ENCODE measurements around the gene GMDS. TPM values are rescaled to one million over a fixed set of nuclear protein-coding genes. Genes with fewer than 3 reads are reported as not detected.

The GMDS gene
- total RNA-seq, 1 donor from 2014 or later: 6.2 TPM

GRCh38 chr6:2208468-2208867, 36.9 kb downstream of the GMDS start:
- DNase-seq (ENCODE audit: low read depth in 2 of 2): no peak

DNA sequence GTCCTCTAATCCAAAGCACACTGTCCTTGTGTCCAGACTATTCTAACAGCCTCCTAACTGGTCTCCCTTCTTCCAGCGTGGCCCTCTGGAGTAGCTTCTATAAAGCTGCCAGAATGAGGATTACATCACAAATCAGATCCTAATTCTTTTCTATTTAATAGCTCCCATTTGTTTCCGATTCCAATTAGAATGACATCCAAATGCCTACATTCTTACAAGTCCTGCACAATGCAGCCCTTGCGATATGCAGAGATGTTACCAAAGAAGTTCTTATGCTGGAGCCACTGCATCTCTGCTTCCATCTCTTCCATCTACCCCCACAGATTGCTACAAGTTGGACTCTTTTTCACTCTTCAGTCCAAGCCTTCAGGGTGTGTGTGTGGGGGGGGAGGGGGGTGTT, 40.0 kb downstream of the GMDS start:
- no peak for DNase-seq (ENCODE audit: low read depth in 2 of 2)

DNA sequence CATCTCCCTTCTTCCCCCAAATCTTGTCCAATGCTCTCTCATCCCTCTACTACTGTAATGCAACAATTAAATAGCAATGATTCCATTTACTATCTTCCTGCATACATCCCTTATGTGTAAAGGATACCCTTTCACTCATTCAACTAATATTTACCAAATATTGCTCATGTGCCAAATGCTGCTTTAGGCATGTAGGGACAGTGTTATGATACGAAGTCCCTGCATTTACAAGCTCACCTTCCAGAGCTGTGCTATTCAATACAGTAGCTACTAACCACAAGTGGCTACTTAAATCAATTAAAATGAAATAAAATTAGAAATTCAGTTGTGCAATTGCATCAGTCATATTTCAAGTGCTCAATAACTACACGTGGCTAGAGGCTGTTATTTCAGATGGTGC, 41.1 kb downstream of the GMDS start:
- no peak for DNase-seq (ENCODE audit: low read depth in 2 of 2)

GRCh38 chr6:2203264-2203663, 42.1 kb downstream of the GMDS start:
- DNase-seq (ENCODE audit: low read depth in 2 of 2): peak; percentile 74 to 95

- DNase-seq (ENCODE audit: low read depth in 2 of 2): peak in 1 of 2 donors; percentile 40
Observed at GRCh38 chr6:2197984-2198383, 47.4 kb downstream of the GMDS start.

- DNase-seq (ENCODE audit: low read depth in 2 of 2): peak in 1 of 2 donors; percentile 41
Observed at GRCh38 chr6:2197177-2197671, 48.2 kb downstream of the GMDS start.

GRCh38 chr6:2196079-2196679, 49.2 kb downstream of the GMDS start:
- DNase-seq (ENCODE audit: low read depth in 2 of 2): peak; percentile 65 to 76

DNA sequence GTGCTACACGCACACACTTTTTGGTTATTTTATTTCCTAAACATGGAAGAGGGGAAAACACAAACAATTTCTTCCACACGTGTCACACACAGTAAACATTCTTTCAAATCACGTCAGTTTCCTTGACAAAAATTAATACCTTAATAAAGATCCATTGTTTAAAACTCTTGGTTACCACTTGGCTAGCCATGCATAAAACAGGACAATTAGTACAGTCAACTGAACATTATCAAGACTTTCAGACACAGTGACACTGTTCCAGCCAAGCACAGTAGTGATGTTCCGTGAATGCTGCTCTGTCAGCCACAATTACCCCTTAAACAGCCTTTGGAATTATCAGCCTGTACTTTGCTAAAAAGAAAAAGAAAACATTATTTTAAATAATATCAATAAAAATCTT, 50.8 kb downstream of the GMDS start:
- DNase-seq (ENCODE audit: low read depth in 2 of 2): no peak

DNA sequence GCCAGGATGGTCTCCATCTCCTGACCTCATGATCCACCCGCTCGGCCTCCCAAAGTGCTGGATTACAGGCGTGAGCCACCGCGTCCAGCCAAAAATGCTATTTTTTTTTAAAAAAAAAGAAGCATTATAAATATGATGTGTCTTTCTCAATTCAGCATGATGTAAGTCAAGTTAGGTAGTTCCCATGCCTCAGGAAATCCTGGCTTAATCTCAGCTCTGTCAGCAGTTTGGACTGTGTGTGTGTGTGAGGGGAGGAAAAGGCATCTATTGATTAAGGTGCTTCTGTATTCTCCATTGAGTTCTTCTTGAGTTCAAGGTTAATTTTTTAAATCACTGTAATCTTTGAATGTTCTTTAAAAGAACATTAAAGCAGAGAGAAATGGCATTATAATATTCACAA, 51.5 kb downstream of the GMDS start:
- peak in 1 of 2 donors; percentile 19 for DNase-seq (ENCODE audit: low read depth in 2 of 2)

DNA sequence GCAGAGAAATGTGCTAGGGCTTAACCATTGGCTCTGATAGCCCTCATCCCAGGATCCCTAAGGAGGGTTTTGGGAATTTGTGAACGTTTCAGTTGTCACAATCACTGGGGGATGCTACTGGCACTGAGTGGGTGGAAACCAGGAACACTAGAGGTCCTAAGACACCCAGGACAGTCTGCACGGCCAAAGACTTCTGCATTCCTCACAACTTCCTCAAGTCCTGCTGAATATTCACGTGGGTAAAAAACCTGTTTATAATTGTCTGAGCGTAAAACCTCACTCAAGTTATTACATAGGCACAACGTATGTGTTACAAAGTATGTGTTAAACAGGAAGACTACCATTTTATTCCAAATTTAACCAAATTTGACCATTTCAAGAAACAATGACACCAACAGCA, 52.4 kb downstream of the GMDS start:
- DNase-seq (ENCODE audit: low read depth in 2 of 2): no peak

DNA sequence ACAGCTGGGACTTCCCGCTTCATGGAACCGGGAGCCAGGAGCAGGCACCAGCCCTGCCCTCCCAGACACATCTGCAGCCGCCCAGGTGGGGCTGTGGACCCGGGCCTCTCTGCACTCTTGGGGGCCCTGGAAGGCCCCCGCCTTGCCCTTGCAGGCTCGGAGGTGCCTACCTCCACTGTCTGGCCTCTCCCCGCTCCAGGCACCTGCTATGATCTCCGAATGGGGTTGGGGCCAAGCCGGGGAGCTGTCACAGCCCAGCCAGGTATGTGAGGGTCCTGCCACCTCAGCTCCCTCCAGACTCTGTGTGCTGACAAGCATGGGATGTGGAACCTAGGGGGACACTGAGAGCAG, 54.0 kb downstream of the GMDS start:
- DNase-seq (ENCODE audit: low read depth in 2 of 2): no peak

GRCh38 chr6:2190661-2191389, 54.6 kb downstream of the GMDS start:
- no peak for DNase-seq (ENCODE audit: low read depth in 2 of 2)

DNA sequence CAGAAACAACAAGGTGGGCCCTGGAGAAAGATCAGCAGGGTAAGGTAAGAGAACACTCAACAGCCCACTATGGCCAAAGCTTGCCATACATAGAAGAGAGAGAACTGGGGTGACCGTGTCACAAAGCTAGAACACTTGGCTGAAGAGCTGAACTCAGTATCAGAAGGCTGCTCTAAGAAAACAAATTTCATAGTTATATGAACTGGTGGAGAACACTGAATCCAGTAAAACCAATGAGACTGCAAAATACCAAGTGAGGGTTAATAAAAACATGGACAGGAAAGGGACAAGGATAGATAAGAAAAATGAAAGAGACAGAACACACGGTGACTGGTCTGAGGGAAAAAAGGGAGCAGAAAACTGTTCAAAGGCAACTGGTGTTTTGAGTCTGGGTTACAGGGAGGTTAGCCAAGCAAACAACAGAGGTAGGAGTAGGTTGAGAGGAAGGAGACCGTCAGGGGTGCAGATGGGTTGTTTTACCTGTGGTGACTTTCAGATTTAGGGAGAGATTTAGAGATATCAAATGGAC, 56.5 kb downstream of the GMDS start:
- DNase-seq (ENCODE audit: low read depth in 2 of 2): peak; percentile 14 to 41

GRCh38 chr6:2188397-2188796, 57.0 kb downstream of the GMDS start:
- no peak for DNase-seq (ENCODE audit: low read depth in 2 of 2)

- no peak for DNase-seq (ENCODE audit: low read depth in 2 of 2)
Observed at GRCh38 chr6:2187826-2188225, 57.6 kb downstream of the GMDS start.

DNA sequence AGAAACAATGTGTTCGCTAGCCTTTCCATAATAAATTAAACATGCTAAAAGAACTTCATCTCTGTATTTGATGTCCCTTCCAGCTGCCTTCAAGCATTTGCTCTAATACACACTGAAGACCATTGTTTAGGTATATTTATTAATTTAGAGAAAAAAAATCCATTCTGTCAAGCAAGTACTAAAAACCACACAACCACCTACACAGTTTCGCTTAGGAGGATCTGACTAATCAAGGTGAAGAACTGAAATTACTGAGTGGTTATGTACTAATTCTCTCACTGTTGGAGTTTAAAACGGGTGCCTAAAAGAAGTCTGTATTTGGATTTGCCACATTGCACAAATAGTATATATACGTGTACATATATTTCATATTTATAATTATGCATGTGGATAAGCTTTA, 58.9 kb downstream of the GMDS start:
- DNase-seq (ENCODE audit: low read depth in 2 of 2): no peak

DNA sequence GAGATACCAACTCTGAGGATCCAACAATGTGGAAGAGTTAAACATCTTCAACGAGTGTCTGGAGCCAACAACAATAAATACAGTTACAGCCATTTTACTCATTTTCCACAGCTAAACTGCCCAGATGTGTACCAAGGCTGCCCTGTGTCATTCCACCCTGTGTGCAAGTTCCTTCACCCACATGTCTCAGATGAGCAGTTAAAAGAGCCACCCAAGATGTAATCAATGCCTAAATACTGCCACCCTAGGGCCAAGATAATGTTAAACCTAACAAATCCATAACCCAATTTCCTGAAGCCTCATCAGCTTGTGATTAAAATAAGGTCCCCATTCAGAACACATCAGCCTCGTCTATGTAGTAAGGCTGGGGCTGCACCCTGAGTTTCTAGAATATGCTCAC, 59.9 kb downstream of the GMDS start:
- DNase-seq (ENCODE audit: low read depth in 2 of 2): no peak

DNA sequence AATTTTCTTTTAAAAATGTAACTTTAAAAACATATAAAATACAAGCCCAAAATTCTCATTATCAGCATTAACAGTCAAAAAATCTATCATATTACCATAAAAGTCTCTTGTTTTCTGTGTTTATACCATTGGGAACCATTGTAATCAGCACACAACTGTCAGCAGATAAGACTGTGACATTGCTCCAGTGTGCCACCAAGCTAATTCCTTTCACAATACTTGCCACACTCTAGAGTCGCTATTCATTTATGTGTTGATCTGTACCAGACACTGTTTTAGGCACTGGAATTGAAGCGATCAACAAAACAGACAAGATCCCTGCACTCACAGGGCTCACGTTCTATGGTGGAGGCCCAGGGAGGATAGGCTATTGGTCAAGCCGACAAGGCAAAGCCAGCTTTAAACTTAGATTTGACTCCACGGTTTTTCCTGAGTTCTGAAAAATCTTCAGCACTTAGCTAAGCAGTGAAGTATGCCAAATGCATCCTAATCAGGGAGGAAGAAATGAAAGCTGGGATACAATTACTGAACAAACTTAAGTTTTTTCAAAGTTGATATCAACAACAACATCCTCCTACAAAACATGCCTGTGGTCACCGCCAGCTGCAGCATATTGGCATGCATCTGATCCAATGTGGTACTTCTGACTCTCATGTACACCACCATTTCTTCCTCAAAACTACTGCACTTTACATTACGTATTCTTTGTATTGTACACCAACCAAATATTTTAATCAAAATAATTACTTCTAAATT, 60.5 kb downstream of the GMDS start:
- DNase-seq (ENCODE audit: low read depth in 2 of 2): no peak

DNA sequence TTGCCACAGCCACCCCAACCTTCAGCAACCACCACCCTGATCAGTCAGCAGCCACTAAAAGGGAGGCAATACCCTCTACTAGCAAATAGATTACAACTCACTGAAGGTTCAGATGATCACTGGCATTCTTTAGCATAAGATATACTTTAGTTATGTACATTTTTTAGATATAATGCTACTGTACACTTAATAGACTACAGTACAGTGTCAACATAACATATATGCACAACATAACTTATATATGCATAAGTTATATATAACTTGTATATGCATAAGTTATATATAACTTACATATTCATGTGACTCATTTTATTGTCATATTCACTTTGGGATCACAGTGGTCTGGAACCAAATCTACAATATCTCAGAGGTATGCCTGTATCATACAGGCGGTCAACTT, 61.7 kb downstream of the GMDS start:
- no peak for DNase-seq (ENCODE audit: low read depth in 2 of 2)

DNA sequence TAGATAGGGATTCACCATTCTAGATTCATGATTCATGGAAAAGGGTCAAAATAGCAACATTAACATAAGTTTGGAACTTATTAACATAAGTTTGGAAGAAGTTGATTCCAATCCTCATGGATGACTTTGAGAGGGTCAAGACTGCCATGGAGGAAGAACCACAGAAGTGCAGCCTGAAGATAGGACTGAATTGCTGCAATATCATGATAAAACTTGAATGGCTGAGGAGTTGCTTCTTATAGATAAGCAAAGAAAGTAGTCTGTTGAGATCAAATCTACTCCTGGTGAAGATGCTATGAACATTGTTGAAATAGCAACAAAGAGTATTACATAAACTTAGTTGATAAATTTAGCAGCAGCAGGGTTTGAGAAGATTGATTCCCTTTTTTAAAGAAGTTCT, 62.2 kb downstream of the GMDS start:
- no peak for DNase-seq (ENCODE audit: low read depth in 2 of 2)

- DNase-seq (ENCODE audit: low read depth in 2 of 2): no peak
Observed at GRCh38 chr6:2182251-2182650, 63.2 kb downstream of the GMDS start.

DNA sequence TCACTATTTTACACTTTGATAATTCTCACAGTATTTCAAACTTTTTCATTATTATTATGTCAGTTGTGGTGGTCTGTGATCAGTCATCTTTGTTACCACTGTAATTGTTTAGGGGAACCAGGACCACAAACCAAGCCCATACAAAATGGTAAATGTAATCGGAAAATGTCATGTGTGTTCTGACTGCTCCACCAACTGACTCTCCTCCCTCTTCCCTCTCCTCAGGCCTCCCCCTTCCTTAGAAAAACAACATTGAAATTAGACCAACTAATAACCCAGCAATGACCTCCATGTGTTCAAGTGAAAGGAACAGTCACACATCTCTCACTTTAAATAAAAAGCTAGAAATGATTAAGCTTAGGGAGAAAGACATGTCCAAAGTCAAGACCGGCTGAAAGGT, 63.8 kb downstream of the GMDS start:
- no peak for DNase-seq (ENCODE audit: low read depth in 2 of 2)

All from dermis microvascular lymphatic vessel endothelial cell (primary cell).